Measurements from ENCODE around the gene FLOT2. TPM values are rescaled to one million over a fixed set of nuclear protein-coding genes. Genes with fewer than 3 reads are reported as not detected.

Gene FLOT2
- total RNA-seq, 1 donor from 2014 or later, result 72.4 TPM

Other genes starting within 250 kb of the FLOT2 start
- gene SDF2, start 235.8 kb downstream of the FLOT2 start, total RNA-seq, result 51.9 TPM
- 43.7 TPM for gene SUPT6H, start 235.5 kb downstream of the FLOT2 start, total RNA-seq
- 1.6 TPM for gene PROCA1, start 185.8 kb downstream of the FLOT2 start, total RNA-seq
- gene RAB34, start 179.9 kb downstream of the FLOT2 start, total RNA-seq, result 172 TPM
- 491 TPM for gene RPL23A, start 177.7 kb downstream of the FLOT2 start, total RNA-seq
- not detected for gene TLCD1, start 171.5 kb downstream of the FLOT2 start, total RNA-seq
- 3.2 TPM for gene NEK8, start 168.9 kb downstream of the FLOT2 start, total RNA-seq
- gene TRAF4, start 153.7 kb downstream of the FLOT2 start, total RNA-seq, result 53.2 TPM
- 30.7 TPM for gene FAM222B, start 54.9 kb downstream of the FLOT2 start, total RNA-seq
- gene ERAL1, start 42.7 kb downstream of the FLOT2 start, total RNA-seq, result 5.7 TPM
- 16.5 TPM for gene DHRS13, start 5.3 kb upstream of the FLOT2 start, total RNA-seq
- gene PHF12, start 53.8 kb upstream of the FLOT2 start, total RNA-seq, result 35.0 TPM
- gene SEZ6, start 108.3 kb upstream of the FLOT2 start, total RNA-seq, result not detected
- gene PIPOX, start 145.4 kb upstream of the FLOT2 start, total RNA-seq, result not detected

Data from ascending aorta (tissue), 1 donor.